Activated B cell treated with CpG ODN at 0.5 μM for 24 hours (primary cell): Measurements from ENCODE around the gene CAND1. TPM values are rescaled to one million over a fixed set of nuclear protein-coding genes. Genes with fewer than 3 reads are reported as not detected.
A peak's percentile ranks its signal among the peaks of the same experiment; 100 is the strongest.

Source experiments
- ATAC-seq: fragments of 200-7000 bp; cut with Tn5 transposase; one replicate; pipeline ENCODE4 v1.10.0; 2021; ENCODE audit warnings: low read depth, mild to moderate bottlenecking, moderate library complexity
- CTCF ChIA-PET: fragments of 350-600 bp; sonication (Branson Sonifier 250); formaldehyde crosslinking; loops from one replicate; lab custom pipeline; 2021; ENCODE audit warnings: antibody characterized with exemption; lab: Charles Lee
- POLR2A ChIA-PET: fragments of 350-600 bp; sonication (Branson Sonifier 250); formaldehyde crosslinking; loops from one replicate; lab custom pipeline; 2021; ENCODE audit warnings: antibody characterized with exemption; lab: Charles Lee
- DNase-seq: peaks from one replicate; pipeline ENCODE4 v3.0.0; 2022
- H3K27ac Mint-ChIP-seq: one replicate; pipeline ENCODE4 v1.8.0; 2020; ENCODE audit warnings: mixed read lengths
- H3K27me3 Mint-ChIP-seq: one replicate; pipeline ENCODE4 v1.8.0; 2021; ENCODE audit warnings: mixed read lengths
- H3K36me3 Mint-ChIP-seq: one replicate; pipeline ENCODE4 v1.8.0; 2021; ENCODE audit warnings: low read depth, mixed read lengths
- H3K4me1 Mint-ChIP-seq: one replicate; pipeline ENCODE4 v1.8.0; 2021; ENCODE audit warnings: mixed read lengths
- H3K4me3 Mint-ChIP-seq: one replicate; pipeline ENCODE4 v1.8.0; 2020; ENCODE audit warnings: mild to moderate bottlenecking, mixed read lengths
- H3K9me3 Mint-ChIP-seq: one replicate; pipeline ENCODE4 v1.8.0; 2020; ENCODE audit warnings: mixed read lengths
- intact Hi-C: fragments of 100-400 bp; cut with micrococcal nuclease; formaldehyde crosslinking; loops from one replicate; pipeline ENCODE4 v1.15.1; 2024
- total RNA-seq: library from RNA; stranded (reverse); gene quantifications from 2 replicates; pipeline ENCODE4 v1.2.3, GENCODE V29; 2022
- TF ChIP-seq, protein P1 (sequence below): fragments of 200-600 bp; IDR thresholded peaks from one replicate; pipeline ENCODE4 v1.8.0; 2022; ENCODE audit warnings: antibody characterized with exemption, mild to moderate bottlenecking

Gene CAND1
- total RNA-seq, 1 donor from 2014 or later = 123 TPM

DNA sequence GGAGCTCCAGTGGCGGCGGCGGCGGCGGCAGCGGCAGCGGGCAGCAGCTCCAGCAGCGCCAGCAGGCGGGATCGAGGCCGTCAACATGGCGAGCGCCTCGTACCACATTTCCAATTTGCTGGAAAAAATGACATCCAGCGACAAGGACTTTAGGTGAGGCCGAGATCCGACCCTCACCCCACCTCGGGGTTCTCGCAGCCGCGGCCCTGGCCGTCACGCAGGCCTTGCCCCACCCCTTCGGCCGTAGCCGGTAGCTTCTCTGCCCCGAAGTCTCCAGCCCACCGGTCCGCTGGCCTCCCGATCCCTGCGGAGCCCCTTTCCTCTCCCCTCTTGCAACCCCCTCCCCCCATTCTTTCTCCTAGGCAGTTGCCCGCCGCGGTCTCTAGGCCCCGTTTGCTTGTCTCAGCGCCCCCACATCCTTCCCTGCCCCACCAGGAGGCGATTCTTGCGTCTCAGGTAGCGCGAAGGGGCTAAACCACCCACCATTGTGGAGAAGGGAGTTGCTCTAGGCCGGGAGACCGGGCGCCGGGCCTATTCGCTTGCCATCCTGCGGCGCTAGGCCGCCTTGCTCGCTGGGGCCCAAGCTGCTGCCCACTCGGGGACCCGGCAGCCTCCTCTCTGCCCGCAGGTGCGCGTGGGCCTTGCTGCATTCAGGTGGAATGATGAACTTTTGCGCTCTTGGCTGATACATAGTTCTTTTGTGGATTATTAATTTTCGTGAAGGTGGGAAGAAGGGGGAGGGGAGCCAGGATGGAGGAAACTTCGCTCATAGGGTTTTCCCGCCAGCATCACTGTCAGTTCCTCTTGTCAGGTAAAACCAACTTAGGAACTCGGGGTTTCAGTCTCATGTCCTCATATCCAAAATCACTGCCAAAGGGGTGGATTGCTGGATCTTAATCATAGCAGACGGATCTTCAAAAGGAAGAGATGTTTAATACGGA is 745 bp downstream of the CAND1 start:
- no peak for ATAC-seq
- H3K9me3 Mint-ChIP-seq = no peaks in the 10 kb centered on the region
- ChIA-PET POLR2A (interaction anchor here (0.5 to 2.3 kb wide), 26 partner anchors 7 to 1593 kb away, joined by 3 to 19 read pairs (median 4); partner anchors contain the start of genes DYRK2, HELB, IFNG-AS1 and LLPH), CTCF (interaction anchor here (1.1 to 1.8 kb wide), 4 partner anchors 10 to 673 kb away, joined by 3 to 4 read pairs (median 4); no protein-coding TSS in a partner anchor)
- H3K4me1 Mint-ChIP-seq = peaks cover 52% of the 10 kb centered on the region
- intact Hi-C loops = loop anchor here (1.0 to 5.0 kb wide), 13 partner anchors 109 to 1967 kb away; partner anchors contain the start of genes CPSF6, DYRK2, HELB and LLPH
- peak overlapping the region; percentile 92 for H3K4me3 Mint-ChIP-seq
- H3K27me3 Mint-ChIP-seq = no peaks in the 10 kb centered on the region
- peak overlapping the region; percentile 99 for H3K27ac Mint-ChIP-seq
- TF ChIP-seq, protein P1, sequence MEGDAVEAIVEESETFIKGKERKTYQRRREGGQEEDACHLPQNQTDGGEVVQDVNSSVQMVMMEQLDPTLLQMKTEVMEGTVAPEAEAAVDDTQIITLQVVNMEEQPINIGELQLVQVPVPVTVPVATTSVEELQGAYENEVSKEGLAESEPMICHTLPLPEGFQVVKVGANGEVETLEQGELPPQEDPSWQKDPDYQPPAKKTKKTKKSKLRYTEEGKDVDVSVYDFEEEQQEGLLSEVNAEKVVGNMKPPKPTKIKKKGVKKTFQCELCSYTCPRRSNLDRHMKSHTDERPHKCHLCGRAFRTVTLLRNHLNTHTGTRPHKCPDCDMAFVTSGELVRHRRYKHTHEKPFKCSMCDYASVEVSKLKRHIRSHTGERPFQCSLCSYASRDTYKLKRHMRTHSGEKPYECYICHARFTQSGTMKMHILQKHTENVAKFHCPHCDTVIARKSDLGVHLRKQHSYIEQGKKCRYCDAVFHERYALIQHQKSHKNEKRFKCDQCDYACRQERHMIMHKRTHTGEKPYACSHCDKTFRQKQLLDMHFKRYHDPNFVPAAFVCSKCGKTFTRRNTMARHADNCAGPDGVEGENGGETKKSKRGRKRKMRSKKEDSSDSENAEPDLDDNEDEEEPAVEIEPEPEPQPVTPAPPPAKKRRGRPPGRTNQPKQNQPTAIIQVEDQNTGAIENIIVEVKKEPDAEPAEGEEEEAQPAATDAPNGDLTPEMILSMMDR = no peak
- H3K36me3 Mint-ChIP-seq = peaks cover 11% of the 10 kb centered on the region
- peak; percentile 54 for DNase-seq

DNA sequence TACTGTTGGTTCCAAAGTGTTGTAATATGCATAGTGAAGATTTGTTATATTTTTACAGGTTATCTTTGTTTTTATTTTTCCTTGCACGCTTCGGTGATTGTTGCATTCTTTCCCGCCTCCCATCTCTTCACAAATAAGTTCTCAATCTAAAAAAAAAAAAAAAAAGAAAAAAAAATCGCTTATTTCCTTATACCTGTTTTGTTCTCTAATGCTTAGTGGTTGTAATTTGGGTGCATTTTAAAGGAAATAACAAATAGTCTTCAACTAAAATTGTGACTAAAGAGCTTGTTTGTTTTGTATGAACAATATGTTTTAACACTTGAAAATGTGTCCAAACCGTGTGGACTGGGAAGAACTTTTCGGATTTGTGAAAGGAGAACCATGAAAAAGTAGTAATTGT is 1.5 kb downstream of the CAND1 start:
- ChIA-PET CTCF (interaction anchor here (1.8 kb wide), 1 partner anchor 672 kb away, joined by 4 read pairs; no protein-coding TSS in a partner anchor), POLR2A (interaction anchor here (0.7 kb wide), 1 partner anchor 822 kb away, joined by 3 read pairs; no protein-coding TSS in a partner anchor)
- intact Hi-C loops = no loop called here
- peaks cover 15% of the 10 kb centered on the region for H3K36me3 Mint-ChIP-seq
- no peaks in the 10 kb centered on the region for H3K9me3 Mint-ChIP-seq
- ATAC-seq (no peak), DNase-seq (no peak)
- peaks cover 59% of the 10 kb centered on the region for H3K4me1 Mint-ChIP-seq
- no peaks in the 10 kb centered on the region for H3K27me3 Mint-ChIP-seq
- peak overlapping the region; percentile 99 for H3K27ac Mint-ChIP-seq
- peak overlapping the region; percentile 92 for H3K4me3 Mint-ChIP-seq
- TF ChIP-seq, protein P1 = no peak

DNA sequence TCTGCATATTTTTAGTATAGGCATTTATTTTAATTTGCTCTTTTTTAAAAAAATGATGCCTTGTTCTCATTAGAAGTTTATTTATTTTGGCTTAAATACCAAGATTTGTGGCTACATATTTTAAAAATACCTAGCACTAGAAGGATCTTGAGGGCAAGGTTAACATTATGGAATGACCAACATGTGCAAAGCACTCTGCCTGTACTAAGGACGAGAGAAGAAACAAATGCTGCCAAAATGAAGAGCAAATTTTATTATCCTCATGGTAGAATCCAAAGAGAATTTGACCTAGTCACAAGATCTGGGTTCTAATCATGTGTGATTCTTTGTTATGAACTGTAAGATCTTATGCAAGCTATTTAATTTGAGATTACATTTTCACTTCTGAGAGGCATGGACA is 2.8 kb downstream of the CAND1 start:
- Mint-ChIP-seq H3K27me3 (no peaks in the 10 kb centered on the region), H3K4me3 (no peak overlapping the region), H3K36me3 (peaks cover 22% of the 10 kb centered on the region), H3K4me1 (peaks cover 72% of the 10 kb centered on the region), H3K27ac (no peak overlapping the region), H3K9me3 (no peaks in the 10 kb centered on the region)
- DNase-seq = no peak
- ChIA-PET CTCF (no interaction called here), POLR2A (interaction anchor here (0.6 kb wide), 1 partner anchor 84 kb away, joined by 12 read pairs; no protein-coding TSS in a partner anchor)
- TF ChIP-seq, protein P1 = no peak
- intact Hi-C loops = no loop called here
- no peak for ATAC-seq

DNA sequence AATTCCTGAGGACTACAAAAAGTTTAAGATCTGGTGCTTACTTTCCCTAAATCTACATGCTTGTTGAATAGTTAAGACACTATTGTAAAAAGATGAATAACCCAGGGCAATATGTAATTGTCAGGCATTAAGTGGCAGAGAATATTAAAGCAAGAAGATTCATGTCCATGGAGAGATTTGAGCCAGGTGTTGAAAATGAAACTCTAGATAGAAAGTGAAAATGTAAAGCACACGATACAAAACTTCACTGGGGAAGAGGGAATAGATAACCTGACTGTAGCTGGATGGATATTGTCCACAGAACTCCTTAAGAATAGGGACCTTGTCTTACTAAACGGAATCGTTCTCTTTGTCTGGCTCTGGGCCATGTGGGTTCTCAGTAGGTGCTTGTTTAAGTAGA is 5.0 kb downstream of the CAND1 start:
- DNase-seq (no peak), ATAC-seq (no peak)
- no peaks in the 10 kb centered on the region for H3K27me3 Mint-ChIP-seq
- H3K27ac Mint-ChIP-seq = no peak overlapping the region
- H3K4me1 Mint-ChIP-seq = peaks cover 77% of the 10 kb centered on the region
- CTCF ChIA-PET = interaction anchor here (0.7 kb wide), 1 partner anchor 15 kb away, joined by 4 read pairs; no protein-coding TSS in a partner anchor
- H3K9me3 Mint-ChIP-seq = no peaks in the 10 kb centered on the region
- H3K4me3 Mint-ChIP-seq = no peak overlapping the region
- peaks cover 35% of the 10 kb centered on the region for H3K36me3 Mint-ChIP-seq
- POLR2A ChIA-PET = no interaction called here
- TF ChIP-seq, protein P1 = no peak
- intact Hi-C loops = loop anchor here (1.0 kb wide), 1 partner anchor 26 kb away; no protein-coding TSS in a partner anchor
